ENCODE results near the gene CMTM3. TPM values are rescaled to one million over a fixed set of nuclear protein-coding genes. Genes with fewer than 3 reads are reported as not detected.
A peak's percentile ranks its signal among the peaks of the same experiment; 100 is the strongest.
"Not testable (repeated sequence)": the region's sequence is repeated elsewhere in the genome, so short reads cannot be mapped to it uniquely, and the experiment has no call there.

Gene CMTM3
- total RNA-seq, 1 experiment from 2014 or later = 47.9 TPM

DNA sequence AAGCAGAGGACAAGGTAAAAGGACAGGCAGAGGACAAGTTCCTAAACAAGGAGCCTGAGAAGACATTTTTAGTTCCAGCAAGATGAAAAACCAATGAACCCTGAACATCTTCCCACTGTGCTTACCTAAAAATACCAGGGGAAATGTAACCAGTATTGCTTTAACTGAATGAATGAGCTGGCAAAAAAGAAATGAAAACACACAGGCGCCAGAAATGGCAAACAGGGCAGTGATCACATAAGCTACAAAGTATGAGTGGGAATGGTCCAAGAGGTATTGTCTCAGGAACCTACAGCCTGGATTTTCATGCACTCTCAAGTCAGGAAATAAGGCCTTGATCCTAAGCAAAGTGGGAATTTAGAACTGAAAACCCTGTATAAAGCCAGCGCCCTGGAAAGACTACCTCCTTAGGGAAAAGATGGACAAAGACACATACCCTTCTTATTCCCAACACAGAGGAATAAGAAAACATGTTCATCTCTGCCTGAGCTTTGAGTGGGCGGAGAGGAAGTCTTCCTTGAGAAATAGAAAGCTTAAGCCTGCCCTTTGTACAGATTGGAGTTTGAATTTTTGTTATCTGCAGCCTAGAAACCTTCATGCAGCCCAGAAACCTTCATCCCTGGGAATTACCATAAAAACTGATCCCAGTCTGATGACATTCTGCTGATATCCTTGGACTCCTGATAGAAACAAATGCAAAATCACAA is 23.1 kb upstream of the CMTM3 start:
- no peak for DNase-seq (ENCODE audit: low read depth)

DNA sequence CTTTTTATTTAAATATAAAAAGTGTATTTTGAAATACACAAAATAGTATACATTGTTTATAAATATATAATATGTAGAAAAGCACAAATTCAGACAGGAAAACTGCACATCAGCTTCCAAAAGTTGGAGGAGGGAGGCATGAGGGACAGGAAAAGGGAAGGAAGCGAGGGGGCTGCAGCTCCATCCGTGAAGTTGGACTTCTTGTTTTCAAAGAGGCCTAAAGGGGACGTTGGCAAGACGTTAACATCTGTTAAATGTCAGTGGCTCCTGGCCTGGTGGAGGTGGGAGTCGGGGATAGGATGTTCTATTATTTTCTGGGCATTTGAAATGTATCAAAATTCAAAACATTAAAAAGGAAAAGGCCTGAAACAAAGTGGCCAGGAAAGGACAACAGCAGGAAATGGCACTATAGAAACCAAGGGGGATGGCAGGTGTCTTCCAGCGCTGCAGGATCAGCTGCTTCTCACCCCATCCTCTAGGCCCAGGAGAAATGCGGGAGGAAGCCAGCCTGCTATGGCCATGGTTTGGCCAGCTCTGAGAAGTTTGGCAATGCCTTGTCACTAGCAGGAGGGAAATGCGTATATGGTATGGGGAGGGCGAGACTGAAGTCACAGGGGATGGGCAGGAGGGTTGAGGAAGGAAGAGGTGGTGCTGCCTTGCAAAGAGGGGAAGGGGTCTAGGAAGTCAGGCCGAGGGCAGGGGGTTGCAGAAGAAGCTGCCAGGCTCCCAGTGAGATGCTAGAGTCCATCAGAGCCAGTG is 18.8 kb upstream of the CMTM3 start:
- no peak for DNase-seq (ENCODE audit: low read depth)

DNA sequence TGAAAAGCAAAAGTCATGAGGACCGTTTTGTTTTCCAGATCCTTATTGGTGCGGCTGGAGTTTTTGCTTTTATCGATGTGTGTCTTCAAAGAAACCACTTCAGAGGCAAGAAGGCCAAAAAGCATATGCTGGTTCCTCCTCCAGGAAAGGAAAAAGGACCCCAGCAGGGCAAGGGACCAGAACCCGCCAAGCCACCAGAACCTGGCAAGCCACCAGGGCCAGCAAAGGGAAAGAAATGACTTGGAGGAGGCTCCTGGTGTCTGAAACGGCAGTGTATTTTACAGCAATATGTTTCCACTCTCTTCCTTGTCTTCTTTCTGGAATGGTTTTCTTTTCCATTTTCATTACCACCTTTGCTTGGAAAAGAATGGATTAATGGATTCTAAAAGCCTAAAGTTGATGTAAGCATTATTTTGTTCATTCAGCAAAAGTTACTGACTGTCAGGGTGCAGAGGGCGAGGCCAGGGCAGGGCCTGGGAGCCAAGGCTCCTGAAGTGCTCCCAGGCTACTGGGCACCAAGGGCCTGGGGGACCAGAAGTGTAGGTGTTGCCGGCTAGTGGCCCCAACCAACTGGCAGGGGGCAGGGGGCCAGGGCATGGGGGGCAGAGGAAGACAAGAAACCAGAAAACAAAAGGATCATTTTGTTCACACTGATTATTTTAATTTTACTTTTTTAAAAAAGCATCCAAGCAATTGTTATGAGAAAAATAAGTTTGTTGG is 16.5 kb upstream of the CMTM3 start:
- DNase-seq (ENCODE audit: low read depth) = peak; percentile 17

DNA sequence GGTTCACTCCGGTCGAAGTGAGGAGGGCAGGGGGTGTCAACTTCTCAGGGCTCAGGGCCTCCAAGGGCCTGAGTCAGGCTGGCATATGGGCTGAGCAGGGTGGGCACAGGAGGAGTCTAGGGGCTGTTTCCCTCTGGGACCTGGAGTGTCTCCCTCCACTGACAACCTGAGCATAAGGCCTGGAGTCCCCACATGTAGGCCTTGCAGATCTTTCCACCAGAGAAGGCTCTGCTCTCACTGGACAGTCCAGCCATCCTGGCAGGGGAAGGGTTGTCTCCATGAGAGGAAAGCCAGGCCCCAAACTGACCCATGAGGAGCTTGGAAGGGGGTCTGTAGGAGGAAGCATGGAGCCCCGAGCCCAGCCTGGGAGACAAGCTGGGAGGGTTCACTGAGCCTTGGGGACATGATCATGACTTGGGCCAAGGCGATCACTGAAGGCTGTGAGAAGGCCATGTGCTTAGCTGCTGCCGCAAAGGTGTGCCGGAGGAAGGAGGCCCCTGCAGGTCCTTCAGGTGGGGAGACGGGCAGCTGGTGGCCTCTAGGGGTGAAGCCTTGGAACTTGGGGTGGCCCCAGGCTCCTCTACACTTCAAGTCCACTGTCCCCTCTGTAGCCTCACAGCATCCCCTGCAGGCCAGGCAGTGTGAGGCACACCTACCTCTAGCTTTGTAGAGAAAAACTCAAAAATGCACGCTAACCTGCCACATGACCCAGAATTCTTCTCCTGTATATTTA is 15.4 kb upstream of the CMTM3 start:
- peak; percentile 35 for DNase-seq (ENCODE audit: low read depth)

DNA sequence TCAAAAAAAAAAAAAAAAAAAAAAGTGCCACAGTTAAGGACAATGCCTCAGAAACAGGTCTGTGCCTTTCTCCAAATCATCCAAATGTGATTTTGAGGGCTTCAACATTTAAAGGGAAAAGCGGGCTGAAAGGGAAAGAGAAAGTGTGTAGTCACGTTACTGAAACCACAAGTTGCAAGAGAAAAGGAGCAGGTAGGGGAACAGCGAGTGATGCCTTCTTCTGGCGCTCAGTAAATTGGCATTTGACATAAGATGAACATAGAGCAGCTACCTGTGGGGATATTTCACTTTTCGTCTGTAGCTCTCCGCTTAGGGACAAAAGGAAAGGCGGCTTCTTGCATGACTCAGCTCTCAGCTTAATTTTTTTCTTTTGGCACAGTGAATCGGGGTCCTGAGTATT is 14.2 kb upstream of the CMTM3 start:
- DNase-seq (ENCODE audit: low read depth) = no peak

DNA sequence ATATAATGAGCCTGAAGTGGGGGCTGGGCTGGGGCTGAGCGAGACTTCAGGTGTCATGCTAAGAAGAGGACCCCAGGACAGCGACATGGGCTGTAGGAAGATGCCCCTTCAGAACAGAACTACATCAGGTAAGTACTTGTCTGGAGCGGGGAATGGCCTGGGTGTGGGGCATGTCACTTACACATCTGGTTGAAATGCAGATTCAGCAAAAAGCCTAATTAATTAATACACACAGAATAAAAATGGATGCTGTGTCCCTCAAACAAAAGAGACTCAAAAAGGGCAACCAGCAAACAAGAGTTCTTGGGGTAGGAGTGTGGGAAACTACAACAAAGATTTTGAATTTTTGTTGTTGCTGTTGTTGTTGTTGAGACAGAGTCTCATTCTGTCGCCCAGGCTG is 13.5 kb upstream of the CMTM3 start:
- DNase-seq (ENCODE audit: low read depth) = no peak

DNA sequence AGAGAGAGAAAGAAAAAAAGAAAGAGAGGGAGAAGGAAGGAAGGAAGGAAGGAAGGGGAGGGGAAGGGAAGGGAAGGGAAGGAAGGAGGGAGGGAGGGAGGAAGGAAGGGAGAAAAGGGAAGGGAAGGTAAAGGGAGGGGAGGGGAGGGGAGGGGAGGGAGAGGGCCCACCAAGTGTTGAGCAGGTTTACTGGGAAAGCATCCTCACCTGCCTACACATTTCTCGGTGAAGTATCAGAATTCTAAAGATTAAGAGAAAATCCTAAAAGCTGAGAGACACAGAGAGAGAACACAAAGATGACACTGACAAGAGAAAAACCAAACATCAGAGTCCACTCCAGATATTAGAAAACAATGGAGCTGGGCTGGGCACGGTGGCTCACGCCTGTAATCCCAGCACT is 12.3 kb upstream of the CMTM3 start:
- no peak for DNase-seq (ENCODE audit: low read depth)

DNA sequence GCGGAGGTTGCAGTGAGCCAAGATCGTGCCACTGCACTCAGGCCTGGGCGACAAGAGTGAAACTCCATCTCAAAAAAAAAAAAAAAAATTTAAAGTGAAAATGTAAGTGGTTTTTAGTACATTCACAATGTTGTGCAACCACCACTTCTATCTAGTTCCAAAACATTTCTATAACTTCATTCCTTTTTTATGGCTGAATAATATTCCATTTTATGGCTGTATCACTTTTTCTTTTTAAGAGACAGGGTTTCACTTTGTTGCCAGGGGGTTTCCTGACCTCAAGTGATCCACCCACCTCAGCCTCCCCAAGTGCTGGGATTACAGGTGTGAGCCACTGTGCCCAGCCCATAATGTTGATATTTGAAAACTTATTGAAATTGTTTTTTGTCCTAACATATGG is 11.7 kb upstream of the CMTM3 start:
- DNase-seq (ENCODE audit: low read depth) = no peak

DNA sequence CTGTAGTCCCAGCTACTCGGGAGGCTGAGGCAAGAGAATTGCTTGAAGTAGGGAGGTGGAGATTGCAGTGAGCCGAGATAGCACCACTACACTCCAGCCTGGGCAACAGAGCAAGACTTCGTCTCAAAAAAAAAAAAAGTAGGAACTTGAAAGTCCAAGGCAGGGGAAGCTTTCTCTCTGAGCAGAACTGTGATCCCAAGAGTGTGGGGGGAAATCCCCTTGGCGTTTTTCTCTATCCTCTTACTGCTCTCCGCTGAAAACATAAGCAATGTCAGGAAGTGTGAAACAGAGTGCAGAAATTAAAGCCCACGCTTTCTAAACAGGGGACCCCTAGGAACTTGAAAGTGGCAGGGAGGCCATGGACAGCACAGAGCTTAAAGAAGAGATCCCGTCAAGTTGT is 9.8 kb upstream of the CMTM3 start:
- DNase-seq (ENCODE audit: low read depth) = no peak

DNA sequence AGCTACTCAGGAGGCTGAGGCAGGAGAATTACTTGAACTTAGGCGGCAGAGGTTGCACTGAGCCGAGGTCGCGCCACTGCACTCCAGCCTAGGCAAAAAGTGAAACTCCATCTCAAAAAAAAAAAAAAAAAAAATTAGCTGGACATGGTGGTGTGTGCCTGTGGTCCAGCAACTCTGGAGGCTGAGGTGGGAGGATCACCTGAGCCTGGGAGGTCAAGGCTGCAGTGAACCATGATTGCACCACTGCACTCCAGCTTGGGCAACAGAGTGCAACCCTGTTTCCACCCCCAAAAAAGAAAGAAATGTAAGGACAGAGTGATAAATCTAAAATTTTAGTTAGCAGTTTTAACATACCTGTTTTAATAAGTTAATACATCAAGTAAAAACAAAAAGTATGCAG is 7.9 kb upstream of the CMTM3 start:
- not testable (repeated sequence) for DNase-seq (ENCODE audit: low read depth)

DNA sequence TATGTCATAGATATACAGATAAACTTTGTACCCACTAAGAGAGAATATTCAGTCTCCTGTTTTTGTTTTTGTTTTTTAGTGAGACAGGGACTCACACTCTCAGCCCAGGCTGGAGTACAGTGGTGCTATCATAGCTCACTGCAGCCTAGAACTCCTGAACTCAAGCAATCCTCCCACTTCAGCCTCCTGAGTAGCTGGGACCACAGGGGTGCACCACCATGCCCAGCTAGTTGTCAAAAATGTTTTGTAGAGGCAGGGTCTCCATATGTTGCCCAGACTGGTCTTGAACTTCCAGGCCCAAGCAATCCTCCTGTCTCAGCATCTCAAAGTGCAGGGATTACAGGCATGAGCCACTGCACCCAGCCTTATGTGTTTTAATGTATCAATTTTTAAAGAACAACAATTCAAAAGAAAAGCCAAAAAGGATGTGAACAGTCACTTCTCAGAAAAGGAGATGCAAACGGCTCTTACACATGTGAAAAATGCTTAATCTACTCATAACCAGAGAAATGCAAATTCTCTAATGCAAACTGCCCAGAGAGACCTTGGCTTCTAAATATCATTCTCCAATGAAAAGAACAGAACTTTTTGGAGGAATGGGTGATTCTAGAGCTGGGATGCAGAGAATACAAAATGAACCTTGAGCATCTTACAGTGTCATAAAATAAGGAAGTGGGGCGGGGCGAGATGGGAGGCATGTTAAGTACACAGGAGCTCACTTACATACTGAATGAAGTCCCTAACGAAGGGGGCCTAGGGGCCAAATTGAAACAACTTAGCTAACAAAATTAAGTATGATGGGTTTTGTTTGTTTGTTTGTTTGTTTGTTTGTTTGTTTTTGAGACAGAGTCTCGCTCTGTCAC is 7.3 kb upstream of the CMTM3 start:
- DNase-seq (ENCODE audit: low read depth) = no peak

DNA sequence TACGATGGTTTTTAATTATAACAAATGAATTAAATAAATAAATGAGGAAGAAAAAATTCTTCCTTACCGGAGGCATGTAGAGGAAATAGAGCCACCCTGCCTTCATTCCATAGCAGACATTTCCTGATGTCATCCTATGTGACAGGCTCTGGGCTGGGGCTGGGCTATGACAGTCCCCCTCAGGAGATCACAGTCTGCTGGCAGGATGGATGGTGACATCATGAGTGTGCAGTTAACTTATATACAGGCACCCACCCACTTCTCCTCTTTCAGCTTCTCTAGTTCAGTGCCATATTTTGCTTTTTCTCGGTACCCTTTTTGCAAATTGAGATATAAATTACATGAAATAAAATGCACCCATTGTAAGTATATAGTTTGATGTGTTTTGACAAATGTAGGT is 6.4 kb upstream of the CMTM3 start:
- DNase-seq (ENCODE audit: low read depth) = no peak

DNA sequence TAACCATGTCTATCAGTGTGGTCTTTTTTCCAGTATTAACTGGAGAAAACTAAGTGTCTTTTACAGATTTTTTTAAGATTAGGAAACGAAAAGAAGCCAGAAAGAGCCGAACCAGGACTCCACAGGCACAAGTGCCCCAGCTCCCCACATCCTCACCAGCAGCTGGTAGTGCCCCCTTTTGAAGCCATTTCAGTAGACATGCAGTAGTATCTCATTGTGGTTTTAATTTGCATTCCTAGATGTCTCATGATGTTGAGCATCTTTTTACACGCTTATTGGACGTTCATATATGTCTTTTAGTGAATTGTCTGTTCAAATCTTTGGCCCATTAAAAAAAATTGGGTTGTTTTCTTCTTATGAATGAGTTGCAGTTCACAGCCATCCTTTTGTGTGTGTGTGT is 4.8 kb upstream of the CMTM3 start:
- DNase-seq (ENCODE audit: low read depth) = no peak

DNA sequence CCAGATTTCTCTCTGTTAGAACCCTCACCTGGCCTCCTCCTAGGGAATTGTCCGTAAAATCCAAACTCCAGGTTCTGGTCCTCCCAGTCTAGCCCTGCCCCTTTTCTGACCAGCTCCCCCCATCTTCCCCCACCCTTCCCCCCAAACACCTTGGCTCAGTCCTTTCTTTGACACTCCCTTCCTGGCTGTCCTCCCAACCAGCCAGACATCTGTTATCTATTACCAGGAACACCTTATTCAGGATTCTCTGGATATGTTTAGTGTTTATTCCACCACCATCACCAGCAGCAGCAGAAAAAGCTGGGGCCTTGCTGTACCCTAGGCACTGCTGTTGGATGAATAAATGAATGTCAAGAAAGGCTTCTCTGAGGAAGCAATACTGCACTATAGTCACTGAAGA is 4.0 kb upstream of the CMTM3 start:
- peak; percentile 28 for DNase-seq (ENCODE audit: low read depth)

DNA sequence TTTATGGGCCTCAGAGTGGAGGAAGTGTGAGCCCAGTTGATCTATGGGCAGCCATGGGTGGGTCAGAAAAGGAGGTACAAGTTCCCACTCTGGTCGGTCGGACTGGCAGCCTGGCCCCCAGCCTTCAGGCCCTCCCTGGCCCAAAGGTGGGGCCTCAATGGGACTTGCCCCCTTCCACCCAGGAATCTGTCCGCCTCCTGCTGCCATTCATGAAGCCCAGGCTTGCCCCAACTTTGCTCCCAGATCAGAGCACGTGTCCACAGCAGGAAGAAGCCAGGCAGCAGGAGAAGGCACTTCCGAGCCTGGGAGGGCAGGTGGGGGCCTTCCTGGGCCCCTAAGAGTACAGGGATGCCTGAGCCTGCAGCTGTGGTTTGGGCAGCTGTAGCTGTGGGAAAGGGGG is 3.0 kb upstream of the CMTM3 start:
- no peak for DNase-seq (ENCODE audit: low read depth)

DNA sequence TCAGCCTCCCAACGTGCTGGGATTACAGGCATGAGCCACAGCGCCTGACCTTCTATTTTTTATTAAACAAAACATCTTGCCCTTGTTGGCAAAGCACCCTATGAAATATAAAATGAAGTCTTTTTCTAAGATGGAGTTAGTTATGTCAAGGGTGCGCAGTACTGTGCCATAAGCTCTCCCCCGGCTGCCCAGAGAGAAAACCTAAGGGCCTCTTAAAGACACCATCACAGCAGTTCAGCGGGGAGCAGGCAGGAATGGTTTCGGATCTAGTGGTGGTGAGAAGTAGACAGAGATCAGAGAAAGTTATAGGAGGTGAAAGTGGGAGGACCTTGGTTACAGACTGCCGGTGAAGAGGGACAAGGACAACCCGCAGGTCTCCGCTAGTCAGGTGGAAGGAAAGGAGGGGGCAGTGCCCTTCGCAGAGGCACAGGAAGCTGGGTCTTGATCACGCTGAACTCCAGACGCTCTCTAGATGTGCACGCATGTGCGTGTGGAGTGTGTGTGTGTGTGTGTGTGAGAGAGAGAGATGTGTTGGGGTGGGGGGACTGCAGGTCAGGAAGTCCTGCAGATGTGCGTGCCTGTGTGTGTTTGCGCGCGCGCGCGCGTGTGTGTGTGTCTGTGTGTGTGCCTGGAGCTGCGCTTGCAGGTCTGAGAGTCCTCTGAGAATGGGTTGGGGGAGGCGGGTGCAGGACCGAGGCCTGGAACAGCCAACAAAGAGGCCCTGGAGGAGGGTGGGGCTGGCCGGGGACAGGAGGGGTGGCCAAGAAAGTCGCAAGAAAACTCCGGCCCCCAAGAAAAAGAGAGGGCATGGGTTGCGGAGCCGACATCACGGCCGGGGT is 748 bp upstream of the CMTM3 start:
- DNase-seq (ENCODE audit: low read depth) = peak; percentile 81

DNA sequence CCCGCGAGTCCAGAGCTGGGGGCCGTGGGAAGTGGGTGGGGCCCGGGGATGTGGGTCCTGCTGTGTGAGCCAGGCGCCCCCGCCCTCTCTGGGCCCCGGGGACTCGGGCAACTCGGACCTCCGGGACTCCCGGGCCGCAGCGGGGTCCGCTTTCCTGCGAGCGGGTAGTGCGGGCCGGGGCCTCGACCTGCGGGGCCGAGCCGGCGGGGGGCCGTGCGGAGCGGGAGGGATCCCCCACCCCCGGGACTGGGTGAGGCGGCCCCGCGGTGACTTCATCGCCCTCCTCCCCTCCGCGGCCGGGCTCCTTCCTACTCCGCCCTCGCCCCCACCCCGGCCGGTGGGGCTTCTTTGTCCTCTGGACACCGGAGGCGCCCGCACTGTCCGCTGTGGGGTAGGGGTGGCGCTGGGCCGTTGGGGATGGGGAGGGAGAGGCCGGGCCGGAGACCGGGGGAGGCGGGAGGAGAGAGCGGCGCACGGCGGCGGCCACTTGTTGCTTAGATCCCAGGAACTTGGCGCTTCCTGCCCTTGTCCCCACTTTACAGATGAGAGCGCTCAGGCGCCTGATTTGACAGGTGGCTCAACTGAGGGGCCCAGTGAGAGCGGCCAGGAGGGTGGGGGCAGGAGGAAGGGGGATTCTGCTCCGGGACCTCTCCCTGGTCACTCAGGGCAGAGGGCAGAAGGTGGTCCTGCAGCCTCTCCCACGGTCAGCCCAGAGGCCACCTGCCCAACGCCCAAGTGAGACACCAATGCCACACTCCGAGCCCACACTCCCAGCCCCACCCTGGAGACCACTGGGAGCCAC is 874 bp downstream of the CMTM3 start:
- DNase-seq (ENCODE audit: low read depth) = peak; percentile 52

DNA sequence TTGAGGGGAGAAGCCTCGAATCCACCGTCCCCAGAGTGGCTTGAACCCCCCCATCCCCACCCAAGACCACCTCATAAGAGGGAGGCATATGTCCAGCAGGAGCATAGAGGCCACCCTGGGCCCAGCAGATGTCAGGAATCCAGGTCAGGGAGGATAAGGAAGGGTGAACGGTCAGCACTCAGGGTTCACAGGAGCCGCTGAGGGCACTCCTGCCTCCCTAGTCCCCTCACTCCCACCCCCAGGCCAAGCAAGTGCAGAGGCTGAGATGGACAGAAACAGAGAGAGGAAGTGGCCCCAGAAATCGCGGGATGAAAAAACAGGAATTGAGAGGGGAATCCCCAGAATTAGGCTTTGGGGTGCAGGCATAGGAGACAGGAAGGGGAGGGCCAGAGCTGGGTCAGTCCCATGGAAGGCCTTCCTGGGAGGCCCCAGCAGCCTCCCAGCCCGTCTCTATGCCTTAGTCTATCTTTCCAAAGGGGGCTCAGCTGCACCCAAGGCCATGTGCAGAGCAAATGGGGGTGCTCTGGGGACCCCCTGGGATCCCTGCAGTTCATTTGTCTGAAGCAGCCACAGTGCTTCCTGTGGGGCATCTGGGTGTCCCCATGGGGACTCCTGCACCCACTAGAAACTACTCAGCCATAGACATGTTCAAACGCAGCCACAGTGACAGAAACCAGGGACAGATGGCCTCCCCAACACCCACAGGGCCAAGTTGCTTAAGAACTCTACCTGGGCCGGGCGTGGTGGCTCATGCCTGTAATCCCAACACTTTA is 1.7 kb downstream of the CMTM3 start:
- DNase-seq (ENCODE audit: low read depth) = no peak
